K562 (cell line): ENCODE results near the gene EME2. TPM values are rescaled to one million over a fixed set of nuclear protein-coding genes. Genes with fewer than 3 reads are reported as not detected.

Source experiments
- ILF3 ChIP-seq: fragments of 450-650 bp; IDR thresholded peaks from 2 replicates; pipeline ENCODE4 v1.6.1; 2018; ENCODE audit warnings: antibody characterized with exemption, mild to moderate bottlenecking, moderate library complexity, borderline replicate concordance
- KAT8 ChIP-seq: fragments of 450-650 bp; IDR thresholded peaks from 2 replicates; pipeline ENCODE4 v1.6.1; 2016; ENCODE audit warnings: low read depth, mild to moderate bottlenecking
- MED1 ChIP-seq: sonication (generic); formaldehyde crosslinking; IDR thresholded peaks from 2 replicates; pipeline ENCODE4 v1.8.1; 2023; ENCODE audit warnings: missing genetic modification reagents, borderline replicate concordance
- NCOR1 ChIP-seq: fragments of 450-650 bp; IDR thresholded peaks from 2 replicates; pipeline ENCODE4 v1.6.1; 2016; ENCODE audit warnings: mild to moderate bottlenecking, moderate library complexity
- NEUROD1 ChIP-seq: fragments of 150-350 bp; IDR thresholded peaks from 2 replicates; pipeline ENCODE4 v1.6.1; 2014; ENCODE audit warnings: borderline replicate concordance, low read length, low read depth; ENCODE audit not compliant: partially characterized antibody
- NONO ChIP-seq, 2 experiments: fragments of 200-400 bp in 1 of 2; fragments of 450-650 bp in 1 of 2; formaldehyde crosslinking in 1 of 2; IDR thresholded peaks; 2 replicates each; pipeline ENCODE4 v1.6.1; 2017; ENCODE audit warnings: low read depth in 2 of 2, mild to moderate bottlenecking in 2 of 2, moderate library complexity in 2 of 2, low read length in 1 of 2
- RBBP5 ChIP-seq: fragments of 200-600 bp; sonication (generic); IDR thresholded peaks from 2 replicates; pipeline ENCODE4 v1.6.1; 2012; ENCODE audit warnings: borderline replicate concordance, mild to moderate bottlenecking, low read length, control low read depth, inconsistent platforms; ENCODE audit not compliant: insufficient read depth, poor library complexity, severe bottlenecking
- RBFOX2 ChIP-seq: fragments of 200-400 bp; formaldehyde crosslinking; IDR thresholded peaks from 2 replicates; pipeline ENCODE4 v1.6.1; 2017; ENCODE audit warnings: low read depth, mild to moderate bottlenecking, low read length, moderate library complexity
- RBM22 ChIP-seq: fragments of 200-400 bp; formaldehyde crosslinking; IDR thresholded peaks from 2 replicates; pipeline ENCODE4 v1.6.1; 2018; ENCODE audit warnings: low read length, low read depth; ENCODE audit not compliant: poor library complexity, severe bottlenecking
- RFX7 ChIP-seq: fragments of 250-450 bp; sonication (Bioruptor Pico); IDR thresholded peaks from 2 replicates; pipeline ENCODE4 v1.5.1; 2021; ENCODE audit warnings: mild to moderate bottlenecking
- SPI1 ChIP-seq: IDR thresholded peaks from 2 replicates; pipeline ENCODE4 v1.6.1; 2011; ENCODE audit warnings: low read depth, low read length, control low read depth, borderline replicate concordance
- STAG1 ChIP-seq: sonication (generic); formaldehyde crosslinking; IDR thresholded peaks from 2 replicates; pipeline ENCODE4 v1.5.0; 2020; ENCODE audit warnings: missing genetic modification reagents, borderline replicate concordance
- TCF7 ChIP-seq: sonication (generic); IDR thresholded peaks from 2 replicates; pipeline ENCODE4 v1.6.1; 2016; ENCODE audit warnings: antibody characterized with exemption, borderline replicate concordance
- TEAD4 ChIP-seq, 2 experiments: sonication (generic) in 1 of 2; formaldehyde crosslinking in 1 of 2; IDR thresholded peaks; 2 replicates each; pipeline versions ENCODE4 v1.6.1 to v1.8.0; 2012 to 2022; ENCODE audit warnings: borderline replicate concordance in 1 of 2, inconsistent platforms in 1 of 2, low read length in 1 of 2, mild to moderate bottlenecking in 1 of 2, missing genetic modification reagents in 1 of 2
- TFAP4 ChIP-seq: sonication (generic); formaldehyde crosslinking; IDR thresholded peaks from 2 replicates; pipeline ENCODE4 v1.8.0; 2022; ENCODE audit warnings: missing genetic modification reagents, mild to moderate bottlenecking, moderate library complexity, borderline replicate concordance
- THRA ChIP-seq: fragments of 450-650 bp; IDR thresholded peaks from 2 replicates; pipeline ENCODE4 v1.6.1; 2017; ENCODE audit warnings: mild to moderate bottlenecking, moderate library complexity
- ZBTB1 ChIP-seq: sonication (generic); formaldehyde crosslinking; IDR thresholded peaks from 2 replicates; pipeline ENCODE4 v1.8.1; 2023; ENCODE audit warnings: missing genetic modification reagents, low read depth, mild to moderate bottlenecking, borderline replicate concordance
- ZNF57 ChIP-seq: fragments of 450-650 bp; formaldehyde crosslinking; IDR thresholded peaks from 2 replicates; pipeline ENCODE4 v1.4.0; 2020; ENCODE audit warnings: mild to moderate bottlenecking, moderate library complexity
- ZNF696 ChIP-seq: fragments of 250-450 bp; sonication (Bioruptor Pico); conservative IDR thresholded peaks from 2 replicates; pipeline ENCODE4 v1.4.0; 2020; ENCODE audit warnings: mild to moderate bottlenecking, moderate library complexity
- polyA plus RNA-seq, 8 experiments: library from polyadenylated mRNA; depleted of rRNA in 4 of 8; stranded (reverse) in 5 of 8; unstranded in 3 of 8; fragments of >200 nt; fragmentation: Nextera tagmentation in 2 of 8; fragmentation: Illumina TruSeq in 1 of 8; extraction: Ambion mirVana in 2 of 8; extraction: Trizol in 1 of 8; gene quantifications; 2 replicates each; pipeline versions ENCODE4 v1.2.1 to v1.2.3, GENCODE V29; 2011 to 2014; ENCODE audit warnings: inconsistent platforms in 1 of 8, missing spikeins in 1 of 8
- total RNA-seq, 7 experiments: library from RNA; depleted of rRNA in 6 of 7; stranded (reverse); fragments of >200 nt in 6 of 7; fragmentation: Illumina TruSeq in 2 of 7; extraction: Trizol in 2 of 7; gene quantifications; 2 replicates each; pipeline versions ENCODE4 v1.2.1 to v1.2.3, GENCODE V29; 2011 to 2021; ENCODE audit warnings: low replicate concordance in 1 of 7
- TF ChIP-seq, protein P1 (sequence below), 2 experiments: IDR thresholded peaks; 2 replicates each; pipeline ENCODE4 v1.6.1; 2012; ENCODE audit warnings: improper control_type of control experiment in 2 of 2, low read depth in 2 of 2, low read length in 2 of 2, borderline replicate concordance in 1 of 2
- TF ChIP-seq, protein P2 (sequence below): fragments of 450-650 bp; IDR thresholded peaks from 2 replicates; pipeline ENCODE4 v1.6.1; 2014; ENCODE audit warnings: low read depth, mild to moderate bottlenecking, moderate library complexity, borderline replicate concordance

The EME2 gene
- total and polyA plus RNA-seq, 9 of the 15 experiments (the other 6 are each of a cell fraction or from before 2014, with no cell fraction given), result 0.35 to 19.9 (median 3.5) TPM

DNA sequence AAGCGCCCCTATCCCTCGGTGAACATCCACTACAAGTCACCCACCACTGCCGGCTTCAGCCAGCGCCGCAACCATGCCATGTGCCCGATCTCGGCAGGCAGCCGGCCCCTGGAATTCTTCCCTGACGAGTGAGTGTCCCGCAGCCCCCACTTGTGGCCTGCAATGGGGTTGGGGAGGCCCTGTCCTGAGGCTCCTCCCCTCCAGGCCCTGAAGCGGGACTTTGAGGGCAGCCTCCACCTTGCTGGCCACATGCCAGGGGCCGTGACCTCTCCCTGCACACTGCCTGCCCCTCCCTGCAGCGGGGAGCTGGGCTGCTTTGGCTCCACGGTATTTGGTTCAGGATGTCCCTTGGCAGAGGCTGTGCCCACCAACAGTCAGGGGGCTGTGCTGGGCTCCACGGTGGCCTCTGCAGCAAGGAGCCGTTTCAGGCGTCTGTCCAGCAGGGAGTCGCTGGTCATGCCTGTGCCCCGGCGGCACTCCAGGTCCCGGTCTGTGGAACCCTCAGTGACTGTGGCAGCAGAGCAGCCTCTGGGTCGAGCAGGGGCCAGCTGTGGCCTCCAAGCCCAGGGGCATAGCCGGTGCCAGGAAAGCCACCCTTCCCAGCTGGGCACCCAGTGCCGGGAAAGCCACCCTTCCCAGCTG lies 9.6 kb upstream of the EME2 start (continued):
- TF ChIP-seq TEAD4 (IDR thresholded peaks at IDR 0.05; ENCODE audit: low read length) (0 out of 2 replicates have a peak, but pooled peaks have one; percentile 3), TEAD4 (CRISPR knock-in tag; IDR thresholded peaks at IDR 0.05; ENCODE audit: borderline replicate concordance) (no peak), KAT8 (no peak), MED1 (CRISPR knock-in tag) (no peak), NCOR1 (no peak), NEUROD1 (no peak), ILF3 (no peak), SPI1 (no peak), RFX7 (no peak), TCF7 (no peak), RBFOX2 (0 out of 2 replicates have a peak, but pooled peaks have one; percentile 7), RBM22 (peak; percentile 40), TFAP4 (CRISPR knock-in tag) (0 out of 2 replicates have a peak, but pooled peaks have one; percentile 1), ZNF57 (CRISPR knock-in tag) (no peak), ZNF696 (no peak), THRA (no peak), NONO (IDR thresholded peaks at IDR 0.05; ENCODE audit: low read depth in 2 of 2, low read length in 1 of 2) (no peak), STAG1 (CRISPR knock-in tag) (0 out of 2 replicates have a peak, but pooled peaks have one; percentile 33), RBBP5 (no peak), ZBTB1 (CRISPR knock-in tag) (no peak)
- TF ChIP-seq, protein P1, sequence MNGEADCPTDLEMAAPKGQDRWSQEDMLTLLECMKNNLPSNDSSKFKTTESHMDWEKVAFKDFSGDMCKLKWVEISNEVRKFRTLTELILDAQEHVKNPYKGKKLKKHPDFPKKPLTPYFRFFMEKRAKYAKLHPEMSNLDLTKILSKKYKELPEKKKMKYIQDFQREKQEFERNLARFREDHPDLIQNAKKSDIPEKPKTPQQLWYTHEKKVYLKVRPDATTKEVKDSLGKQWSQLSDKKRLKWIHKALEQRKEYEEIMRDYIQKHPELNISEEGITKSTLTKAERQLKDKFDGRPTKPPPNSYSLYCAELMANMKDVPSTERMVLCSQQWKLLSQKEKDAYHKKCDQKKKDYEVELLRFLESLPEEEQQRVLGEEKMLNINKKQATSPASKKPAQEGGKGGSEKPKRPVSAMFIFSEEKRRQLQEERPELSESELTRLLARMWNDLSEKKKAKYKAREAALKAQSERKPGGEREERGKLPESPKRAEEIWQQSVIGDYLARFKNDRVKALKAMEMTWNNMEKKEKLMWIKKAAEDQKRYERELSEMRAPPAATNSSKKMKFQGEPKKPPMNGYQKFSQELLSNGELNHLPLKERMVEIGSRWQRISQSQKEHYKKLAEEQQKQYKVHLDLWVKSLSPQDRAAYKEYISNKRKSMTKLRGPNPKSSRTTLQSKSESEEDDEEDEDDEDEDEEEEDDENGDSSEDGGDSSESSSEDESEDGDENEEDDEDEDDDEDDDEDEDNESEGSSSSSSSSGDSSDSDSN (IDR thresholded peaks at IDR 0.05; ENCODE audit: borderline replicate concordance in 1 of 2, low read depth in 2 of 2, low read length in 2 of 2), result no peak
- TF ChIP-seq, protein P2, sequence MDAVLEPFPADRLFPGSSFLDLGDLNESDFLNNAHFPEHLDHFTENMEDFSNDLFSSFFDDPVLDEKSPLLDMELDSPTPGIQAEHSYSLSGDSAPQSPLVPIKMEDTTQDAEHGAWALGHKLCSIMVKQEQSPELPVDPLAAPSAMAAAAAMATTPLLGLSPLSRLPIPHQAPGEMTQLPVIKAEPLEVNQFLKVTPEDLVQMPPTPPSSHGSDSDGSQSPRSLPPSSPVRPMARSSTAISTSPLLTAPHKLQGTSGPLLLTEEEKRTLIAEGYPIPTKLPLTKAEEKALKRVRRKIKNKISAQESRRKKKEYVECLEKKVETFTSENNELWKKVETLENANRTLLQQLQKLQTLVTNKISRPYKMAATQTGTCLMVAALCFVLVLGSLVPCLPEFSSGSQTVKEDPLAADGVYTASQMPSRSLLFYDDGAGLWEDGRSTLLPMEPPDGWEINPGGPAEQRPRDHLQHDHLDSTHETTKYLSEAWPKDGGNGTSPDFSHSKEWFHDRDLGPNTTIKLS, result no peak
